ENCODE data around the gene NDUFB10.

The NDUFB10 gene

DNA sequence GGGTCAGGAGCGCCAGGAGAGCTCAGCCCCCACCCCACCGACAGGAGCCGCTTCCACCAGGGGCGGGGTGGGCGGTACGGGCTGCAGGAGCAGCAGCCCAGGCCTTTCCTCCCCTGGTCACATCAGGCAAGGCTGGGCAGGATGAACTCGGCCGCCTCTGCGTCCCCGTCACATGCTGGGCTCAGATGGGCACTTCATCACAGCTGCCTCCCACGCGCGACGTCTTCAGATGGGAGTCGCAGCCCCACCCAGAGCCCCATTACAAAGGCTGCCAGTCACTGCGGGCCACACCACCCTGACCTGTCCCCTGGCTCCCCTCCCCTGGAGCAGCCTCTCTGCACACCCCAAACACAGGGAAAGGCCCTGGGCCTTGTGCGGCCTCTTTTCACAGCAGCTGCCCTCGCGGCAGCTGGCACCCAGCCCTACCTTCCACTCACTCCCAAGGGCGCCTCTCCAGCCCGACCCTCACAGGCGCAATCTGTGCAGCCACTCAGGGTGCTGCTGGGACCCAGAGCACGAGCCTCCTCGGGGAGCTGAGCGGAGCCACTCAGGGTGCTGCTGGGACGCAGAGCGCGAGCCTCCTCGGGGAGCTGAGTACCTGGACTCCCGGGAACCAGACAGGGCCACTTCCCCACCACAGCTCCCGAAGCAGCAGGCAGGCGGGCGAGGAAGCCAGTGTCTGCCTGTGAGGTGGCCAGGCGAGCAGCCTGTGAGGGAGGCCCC, 45.6 kb downstream of the NDUFB10 start:
- no peak for DNase-seq

DNA sequence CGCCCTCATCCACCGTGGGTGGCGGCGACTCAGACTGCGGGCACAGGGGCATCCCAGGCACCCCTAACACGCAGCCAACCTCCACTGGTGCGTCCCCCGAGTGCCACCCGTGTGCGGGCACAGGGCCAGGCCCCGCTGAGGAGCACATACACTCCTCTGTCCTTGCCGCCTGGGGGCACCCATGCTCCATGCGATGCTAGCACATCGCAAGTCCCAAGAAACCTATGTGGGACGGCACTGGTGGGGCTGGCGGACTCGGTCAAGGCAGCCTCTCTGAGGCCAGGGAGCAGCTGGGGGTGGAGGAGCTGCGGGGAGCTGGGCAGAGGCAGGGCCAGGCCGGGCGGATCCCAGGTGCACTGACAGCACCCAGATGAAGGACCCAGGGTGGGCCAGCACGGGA, 46.3 kb downstream of the NDUFB10 start:
- no peak for DNase-seq

DNA sequence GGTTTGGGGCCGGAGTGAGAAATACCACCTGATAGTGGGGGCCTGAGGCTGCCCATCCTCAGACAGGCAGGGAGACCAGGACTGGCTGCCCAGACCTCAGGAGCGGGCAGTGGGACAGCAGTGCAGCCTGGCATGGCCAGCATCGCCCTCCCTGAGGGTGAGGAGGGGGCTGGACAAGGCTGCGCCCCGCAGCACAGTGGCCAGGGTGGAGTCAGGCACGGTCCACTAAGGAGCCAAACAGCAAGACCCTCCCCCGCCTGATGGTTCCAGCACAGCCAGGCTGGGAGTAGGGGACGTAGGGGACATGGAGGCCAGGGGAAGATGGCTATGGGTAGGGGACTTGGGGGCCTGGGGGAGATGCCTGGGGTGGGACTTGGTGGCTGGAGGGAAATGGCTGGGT, 47.0 kb downstream of the NDUFB10 start:
- DNase-seq, result no peak

DNA sequence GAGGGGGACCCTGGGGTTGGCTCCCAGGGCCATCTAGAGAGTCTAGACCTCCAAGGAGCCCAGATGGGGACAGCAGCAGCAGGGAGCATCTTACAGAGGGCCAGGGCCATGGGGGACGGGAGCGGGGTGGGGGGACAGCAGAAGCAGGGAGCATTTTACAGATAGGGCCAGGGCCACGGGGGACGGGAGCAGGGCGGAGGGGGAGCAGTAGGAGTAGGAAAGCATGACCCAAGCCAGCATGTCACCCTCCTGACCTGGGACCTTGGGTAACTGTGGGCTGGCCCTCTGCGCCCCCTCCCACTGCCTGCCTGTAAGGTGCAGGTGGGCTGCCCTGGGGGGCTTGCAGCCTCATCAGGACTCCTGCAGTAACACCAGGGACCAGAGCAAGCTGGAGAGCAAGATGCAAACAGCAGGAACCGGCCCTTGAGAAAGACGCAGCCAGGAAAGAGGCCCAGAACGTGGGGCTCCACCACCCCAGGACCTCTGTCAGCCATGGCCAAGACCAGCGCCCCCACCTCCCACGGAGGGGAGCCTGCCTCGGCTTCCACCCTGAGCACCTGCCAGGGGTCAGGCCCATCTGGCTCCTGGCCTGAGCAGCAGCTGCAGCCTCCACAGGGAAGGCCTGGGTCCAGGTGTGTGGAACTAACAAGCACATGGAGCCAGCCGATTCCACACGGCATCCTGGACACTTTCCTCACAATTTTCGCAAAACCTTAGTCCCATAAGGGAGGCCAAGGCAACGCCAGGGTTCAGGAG, 47.9 kb downstream of the NDUFB10 start:
- no peak for DNase-seq

DNA sequence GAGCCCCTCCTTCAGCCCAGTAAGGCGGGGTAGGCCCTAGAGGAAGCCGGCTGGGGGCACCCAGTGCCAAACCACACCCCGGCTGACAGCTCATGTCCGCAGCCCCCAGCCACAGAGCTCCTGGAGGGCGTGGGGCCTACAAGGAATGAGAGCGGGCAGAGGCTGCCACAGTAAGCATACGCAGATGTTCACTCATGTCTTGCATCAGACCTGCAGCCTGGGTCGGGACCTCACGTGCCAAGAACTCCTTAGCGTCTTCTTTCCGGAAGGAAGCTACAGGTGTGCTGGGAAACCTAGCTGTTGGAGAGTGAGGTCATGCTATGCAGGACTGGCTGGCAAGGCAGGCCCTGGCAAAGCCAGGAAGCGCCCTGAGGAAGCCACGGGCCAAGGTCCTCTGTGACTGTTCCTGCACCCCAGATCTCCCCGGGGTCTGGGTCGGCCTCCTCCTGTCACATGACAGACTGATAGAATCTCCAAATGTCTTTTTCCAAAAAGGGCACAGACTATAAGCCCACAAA, 48.7 kb downstream of the NDUFB10 start:
- peak; percentile 24 for DNase-seq

DNA sequence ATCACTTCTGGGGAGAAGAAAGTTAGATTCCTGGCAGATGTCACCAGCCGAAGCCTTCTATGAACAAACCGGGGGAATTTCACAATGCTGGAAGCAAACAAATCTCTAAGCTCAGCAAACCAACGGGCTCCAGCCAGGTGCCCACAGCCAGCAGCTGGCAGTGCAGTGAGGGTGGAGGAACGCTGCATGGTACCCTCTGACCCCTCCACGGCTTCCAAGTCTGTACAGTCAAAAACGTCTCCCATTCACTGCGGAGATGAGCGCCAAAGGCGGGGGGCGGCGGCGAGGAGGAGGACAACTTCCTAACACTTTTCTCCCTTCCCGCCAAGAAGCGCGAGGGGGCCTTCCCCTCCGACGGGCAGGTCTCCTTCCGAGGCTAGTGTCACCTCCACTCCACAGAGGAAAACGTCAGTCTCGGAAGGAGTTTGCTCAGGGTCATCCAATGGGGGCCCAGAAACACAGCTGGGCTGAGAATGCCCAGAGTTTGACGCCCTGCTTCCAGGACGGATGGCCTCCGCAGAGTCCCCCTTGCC, 49.4 kb downstream of the NDUFB10 start:
- no peak for DNase-seq

DNA sequence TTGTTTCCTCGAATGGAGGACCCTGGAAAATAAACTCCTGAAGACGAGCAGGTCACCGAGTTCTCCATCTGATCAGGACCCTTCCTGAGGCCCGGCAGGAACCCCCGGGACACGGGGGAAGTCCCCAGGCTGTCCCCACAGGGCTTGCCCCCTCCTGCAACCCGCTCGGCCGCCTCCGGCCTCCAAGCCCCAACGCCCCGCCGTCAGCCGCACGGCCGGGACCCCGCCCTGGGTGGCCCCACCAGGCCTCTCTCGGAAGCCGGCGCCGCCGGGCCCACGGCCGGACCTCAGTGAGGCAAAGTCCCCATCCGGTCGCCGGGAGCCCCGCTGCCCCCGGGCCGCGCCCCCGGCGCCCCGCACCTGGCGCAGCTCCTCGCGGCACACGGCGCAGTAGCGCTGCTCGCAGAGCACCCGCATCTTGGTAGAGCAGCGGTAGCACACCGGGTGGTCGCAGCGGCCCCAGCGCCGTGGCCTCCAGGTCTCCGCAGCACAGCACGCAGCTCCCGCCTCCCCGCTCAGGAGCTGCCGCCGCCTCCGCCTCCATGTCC, 49.9 kb downstream of the NDUFB10 start:
- DNase-seq, result no peak

DNA sequence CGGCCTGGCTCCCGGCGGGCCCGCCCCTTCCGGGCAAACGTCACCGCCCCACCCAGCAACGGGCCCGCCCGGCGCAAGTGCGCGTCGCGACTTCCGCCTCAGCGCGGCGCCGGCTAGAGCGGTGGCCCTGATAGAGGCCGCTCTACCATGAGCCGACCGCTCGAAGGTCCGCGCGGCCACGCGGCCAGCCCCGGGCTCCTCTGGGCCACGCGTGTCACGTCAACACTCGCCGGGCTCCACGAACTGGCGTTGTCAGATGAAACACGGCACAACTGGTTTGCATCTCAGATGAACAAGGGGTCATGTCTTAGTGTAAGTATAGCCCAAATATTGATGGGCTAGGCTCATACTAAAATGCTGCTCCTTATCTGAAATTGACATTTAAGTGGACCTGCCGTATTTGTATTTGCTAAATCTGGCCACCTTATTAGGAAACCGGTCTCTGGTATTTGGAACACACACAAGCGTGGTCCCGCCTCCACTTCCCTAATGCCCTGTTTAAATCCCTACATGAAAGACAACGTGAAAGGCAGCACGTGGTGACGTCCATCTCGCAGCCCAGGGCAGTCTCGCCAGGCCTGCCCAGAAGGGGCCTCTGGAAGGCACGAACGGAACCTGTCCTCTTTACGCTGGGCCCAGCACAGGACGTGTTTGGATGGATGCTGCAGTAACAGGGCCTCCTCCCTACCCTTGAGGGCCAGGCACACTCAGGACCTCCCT, 50.6 kb downstream of the NDUFB10 start, which contains the start of gene ZNF598:
ZNF598 (minus strand) TSS at position 31 of the 720 bp plus-strand sequence.
- DNase-seq, result peak; percentile 26

All from NCI-H2029 treated with DMSO at 0.1 percent for 48 hours (cell line).